GM21576 (cell line): Measurements from ENCODE around the gene PICALM.

Experiments
- ATAC-seq: cut with Tn5 transposase; IDR thresholded peaks from one replicate; pipeline ENCODE4 v1.9.1; 2021; ENCODE audit warnings: mild to moderate bottlenecking, moderate library complexity; ENCODE audit not compliant: unreplicated experiment

The PICALM gene

GRCh38 chr11:86081455-86081854 is 12.6 kb upstream of the PICALM start:
- no peak for ATAC-seq

GRCh38 chr11:86079421-86079820 is 10.5 kb upstream of the PICALM start:
- ATAC-seq: no peak

- ATAC-seq: no peak
Observed at GRCh38 chr11:86073948-86074347, 5.1 kb upstream of the PICALM start.

GRCh38 chr11:86072211-86072610 is 3.3 kb upstream of the PICALM start:
- ATAC-seq: no peak

- no peak for ATAC-seq
Observed at GRCh38 chr11:86070142-86071056, 1.5 kb upstream of the PICALM start.

GRCh38 chr11:86069408-86070101 is 671 bp upstream of the PICALM start:
- peak; percentile 24 for ATAC-seq

- peak; percentile 11 for ATAC-seq
Observed at GRCh38 chr11:86068138-86068871, 579 bp downstream of the PICALM start.

- ATAC-seq: no peak
Observed at GRCh38 chr11:86067851-86068137, 1.1 kb downstream of the PICALM start.

- no peak for ATAC-seq
Observed at GRCh38 chr11:86067009-86067850, 1.7 kb downstream of the PICALM start.

GRCh38 chr11:86066657-86067008 is 2.3 kb downstream of the PICALM start:
- ATAC-seq: no peak

- ATAC-seq: no peak
Observed at GRCh38 chr11:86066033-86066432, 2.9 kb downstream of the PICALM start.

- no peak for ATAC-seq
Observed at GRCh38 chr11:86064220-86064803, 4.6 kb downstream of the PICALM start.

- no peak for ATAC-seq
Observed at GRCh38 chr11:86063536-86063935, 5.3 kb downstream of the PICALM start.

- no peak for ATAC-seq
Observed at GRCh38 chr11:86062719-86063118, 6.2 kb downstream of the PICALM start.

GRCh38 chr11:86061483-86062205 is 7.2 kb downstream of the PICALM start:
- ATAC-seq: no peak

GRCh38 chr11:86060544-86060943 is 8.3 kb downstream of the PICALM start:
- ATAC-seq: no peak

- ATAC-seq: no peak
Observed at GRCh38 chr11:86058360-86058759, 10.5 kb downstream of the PICALM start.

GRCh38 chr11:86056351-86056854 is 12.5 kb downstream of the PICALM start:
- no peak for ATAC-seq
